ENCODE data around the gene DKC1. TPM values are rescaled to one million over a fixed set of nuclear protein-coding genes. Genes with fewer than 3 reads are reported as not detected.

The DKC1 gene
- total RNA-seq, 3 donors from 2014 or later, result 23.2 to 41.0 (median 40.5) TPM

- DNase-seq (ENCODE audit: low spot score in 2 of 2), result no peak
- intact Hi-C loops (cut with DNase I; ENCODE audit: low total_unique reads), result no loop called here
- Histone ChIP-seq H3K9me3 (no peaks in the 10 kb centered on the region), H3K4me1 (no peaks in the 10 kb centered on the region), H3K27ac (no peak overlapping the region), H3K4me3 (no peak overlapping the region), H3K36me3 (no peaks in the 10 kb centered on the region), H3K27me3 (peaks cover 0 to 6% of the 10 kb centered on the region in 2 donors)
- TF ChIP-seq POLR2AphosphoS5 (IDR thresholded peaks at IDR 0.05) (no peak), CTCF (IDR thresholded peaks at IDR 0.05) (no peak), POLR2A (IDR thresholded peaks at IDR 0.05) (no peak)
These were observed 13.0 kb downstream of the DKC1 start for GRCh38 chrX:154775419-154776349.

- peaks cover 0 to 6% of the 10 kb centered on the region in 2 donors for H3K27me3 ChIP-seq
- DNase-seq (ENCODE audit: low spot score in 2 of 2), result no peak
- no peaks in the 10 kb centered on the region for H3K9me3 ChIP-seq
- no peak overlapping the region for H3K27ac ChIP-seq
- intact Hi-C loops (cut with DNase I; ENCODE audit: low total_unique reads), result no loop called here
- TF ChIP-seq POLR2AphosphoS5 (IDR thresholded peaks at IDR 0.05) (no peak), CTCF (IDR thresholded peaks at IDR 0.05) (no peak), POLR2A (IDR thresholded peaks at IDR 0.05) (no peak)
- no peaks in the 10 kb centered on the region for H3K36me3 ChIP-seq
- H3K4me1 ChIP-seq, result no peaks in the 10 kb centered on the region
- H3K4me3 ChIP-seq, result no peak overlapping the region
These were observed 14.1 kb downstream of the DKC1 start for GRCh38 chrX:154776753-154777152.

- no peaks in the 10 kb centered on the region for H3K36me3 ChIP-seq
- TF ChIP-seq CTCF (IDR thresholded peaks at IDR 0.05), result no peak
- TF ChIP-seq POLR2AphosphoS5 (IDR thresholded peaks at IDR 0.05), result no peak
- no peak for TF ChIP-seq POLR2A (IDR thresholded peaks at IDR 0.05)
- H3K27ac ChIP-seq, result no peak overlapping the region
- H3K27me3 ChIP-seq, result peaks cover 0 to 9% of the 10 kb centered on the region in 2 donors
- intact Hi-C loops (cut with DNase I; ENCODE audit: low total_unique reads), result no loop called here
- no peak for DNase-seq (ENCODE audit: low spot score in 2 of 2)
- H3K4me3 ChIP-seq, result no peak overlapping the region
- no peaks in the 10 kb centered on the region for H3K9me3 ChIP-seq
- no peaks in the 10 kb centered on the region for H3K4me1 ChIP-seq
These were observed 16.6 kb downstream of the DKC1 start for GRCh38 chrX:154779261-154779660.

- Histone ChIP-seq H3K27me3 (peaks cover 0 to 10% of the 10 kb centered on the region in 2 donors), H3K36me3 (no peaks in the 10 kb centered on the region), H3K27ac (no peak overlapping the region), H3K4me1 (no peaks in the 10 kb centered on the region), H3K9me3 (no peaks in the 10 kb centered on the region), H3K4me3 (no peak overlapping the region)
- no peak for DNase-seq (ENCODE audit: low spot score in 2 of 2)
- intact Hi-C loops (cut with DNase I; ENCODE audit: low total_unique reads), result no loop called here
- TF ChIP-seq CTCF (IDR thresholded peaks at IDR 0.05) (no peak), POLR2A (IDR thresholded peaks at IDR 0.05) (no peak), POLR2AphosphoS5 (IDR thresholded peaks at IDR 0.05) (no peak)
These were observed 18.3 kb downstream of the DKC1 start for GRCh38 chrX:154780968-154781367.

All from breast epithelium (tissue), 4 donors.